Fibroblast of lung (primary cell): Measurements from ENCODE around the gene IZUMO4.

ENCODE experiments used
- EZH2 ChIP-seq: IDR thresholded peaks from 2 replicates; pipeline ENCODE4 v1.5.1; 2012; ENCODE audit warnings: low read length, control low read depth, mild to moderate bottlenecking; ENCODE audit errors: missing control alignments
- TF ChIP-seq, protein P1 (sequence below), 2 donors: IDR thresholded peaks in 1 of 2; conservative IDR thresholded peaks in 1 of 2; 1 replicate in 1 of 2; 2 replicates in 1 of 2; pipeline ENCODE4 v1.5.1; 2011 to 2012; ENCODE audit warnings: low read length in 2 of 2, control low read depth in 1 of 2, inconsistent platforms in 1 of 2, low read depth in 1 of 2, mild to moderate bottlenecking in 1 of 2

DNA sequence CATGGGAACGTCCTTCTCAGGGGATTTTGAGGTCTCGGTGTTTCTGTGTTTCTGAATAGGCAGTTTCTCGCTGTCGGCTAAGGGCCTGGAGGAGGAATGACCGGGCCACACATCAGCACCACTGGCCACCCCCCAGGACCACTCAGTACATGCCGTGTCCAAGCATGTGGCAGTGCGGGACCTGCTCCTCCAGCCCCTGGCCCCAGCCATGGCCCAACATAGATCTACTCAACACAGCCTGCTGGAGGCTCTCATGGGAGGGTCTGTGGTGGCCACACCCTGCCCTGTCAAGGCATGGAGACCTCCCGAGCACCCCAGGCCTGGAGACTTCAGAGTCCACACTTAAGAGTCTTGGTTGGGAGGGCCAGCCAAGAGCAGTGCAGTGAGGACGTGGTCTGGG, 17.5 kb downstream of the IZUMO4 start:
- TF ChIP-seq, protein P1, sequence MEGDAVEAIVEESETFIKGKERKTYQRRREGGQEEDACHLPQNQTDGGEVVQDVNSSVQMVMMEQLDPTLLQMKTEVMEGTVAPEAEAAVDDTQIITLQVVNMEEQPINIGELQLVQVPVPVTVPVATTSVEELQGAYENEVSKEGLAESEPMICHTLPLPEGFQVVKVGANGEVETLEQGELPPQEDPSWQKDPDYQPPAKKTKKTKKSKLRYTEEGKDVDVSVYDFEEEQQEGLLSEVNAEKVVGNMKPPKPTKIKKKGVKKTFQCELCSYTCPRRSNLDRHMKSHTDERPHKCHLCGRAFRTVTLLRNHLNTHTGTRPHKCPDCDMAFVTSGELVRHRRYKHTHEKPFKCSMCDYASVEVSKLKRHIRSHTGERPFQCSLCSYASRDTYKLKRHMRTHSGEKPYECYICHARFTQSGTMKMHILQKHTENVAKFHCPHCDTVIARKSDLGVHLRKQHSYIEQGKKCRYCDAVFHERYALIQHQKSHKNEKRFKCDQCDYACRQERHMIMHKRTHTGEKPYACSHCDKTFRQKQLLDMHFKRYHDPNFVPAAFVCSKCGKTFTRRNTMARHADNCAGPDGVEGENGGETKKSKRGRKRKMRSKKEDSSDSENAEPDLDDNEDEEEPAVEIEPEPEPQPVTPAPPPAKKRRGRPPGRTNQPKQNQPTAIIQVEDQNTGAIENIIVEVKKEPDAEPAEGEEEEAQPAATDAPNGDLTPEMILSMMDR (conservative IDR thresholded peaks at IDR 0.05 in 1 of 2, IDR thresholded peaks at IDR 0.05 in 1 of 2; ENCODE audit: low read depth in 1 of 2, low read length in 2 of 2), result no peak
- TF ChIP-seq EZH2, result no peak
